MM.1S (cell line): Measurements from ENCODE around the gene MPP3.

Experiments
- DNase-seq: peaks from one replicate; pipeline ENCODE4 v3.0.0-alpha.2; 2015
- H2AFZ ChIP-seq: fragments of 300-600 bp; sonication (generic); 2 replicates; pipeline ENCODE4 v1.6.0; 2016; ENCODE audit warnings: antibody characterized with exemption, low read length
- H3F3A ChIP-seq: fragments of 300-600 bp; sonication (generic); 2 replicates; pipeline ENCODE4 v1.6.1; 2016; ENCODE audit warnings: mild to moderate bottlenecking, antibody characterized with exemption, low read length, moderate library complexity, mixed read lengths; ENCODE audit not compliant: insufficient read depth
- H3K27ac ChIP-seq: fragments of 300-600 bp; sonication (generic); 2 replicates; pipeline ENCODE4 v1.5.1; 2016; ENCODE audit warnings: mild to moderate bottlenecking, low read length
- H3K27me3 ChIP-seq: fragments of 300-600 bp; sonication (generic); replicated peaks from 2 replicates; pipeline ENCODE4 v1.6.0; 2016; ENCODE audit warnings: low read length; ENCODE audit not compliant: insufficient read depth
- H3K36me3 ChIP-seq: fragments of 300-600 bp; sonication (generic); replicated peaks from 2 replicates; pipeline ENCODE4 v1.6.1; 2016; ENCODE audit warnings: mild to moderate bottlenecking, low read length, mixed read lengths; ENCODE audit not compliant: insufficient read depth
- H3K4me1 ChIP-seq: fragments of 300-600 bp; sonication (generic); 2 replicates; pipeline ENCODE4 v1.6.1; 2016; ENCODE audit warnings: low read length, mixed read lengths
- H3K4me2 ChIP-seq: fragments of 300-600 bp; sonication (generic); 2 replicates; pipeline ENCODE4 v1.6.0; 2016; ENCODE audit warnings: low read depth, low read length
- H3K4me3 ChIP-seq: fragments of 300-600 bp; sonication (generic); 2 replicates; pipeline ENCODE4 v1.5.1; 2016; ENCODE audit warnings: low read length, mixed read lengths
- H3K79me2 ChIP-seq: fragments of 300-600 bp; sonication (generic); 2 replicates; pipeline ENCODE4 v1.6.1; 2016; ENCODE audit warnings: mixed run types, low read length, mixed read lengths
- H3K9ac ChIP-seq: fragments of 300-600 bp; sonication (generic); 2 replicates; pipeline ENCODE4 v1.6.1; 2016; ENCODE audit warnings: low read length, mixed read lengths
- H3K9me2 ChIP-seq: fragments of 300-600 bp; sonication (generic); replicated peaks from 2 replicates; pipeline ENCODE4 v1.6.1; 2016; ENCODE audit warnings: mild to moderate bottlenecking, low read length, mixed read lengths; ENCODE audit not compliant: insufficient read depth
- H3K9me3 ChIP-seq: fragments of 300-600 bp; sonication (generic); replicated peaks from 2 replicates; pipeline ENCODE4 v1.6.1; 2016; ENCODE audit warnings: mild to moderate bottlenecking, low read length, mixed read lengths; ENCODE audit not compliant: insufficient read depth
- H4K20me1 ChIP-seq: fragments of 300-600 bp; sonication (generic); 2 replicates; pipeline ENCODE4 v1.6.1; 2016; ENCODE audit warnings: mild to moderate bottlenecking, low read length, moderate library complexity, mixed read lengths; ENCODE audit not compliant: insufficient read depth
- EZH2 ChIP-seq: fragments of 300-600 bp; sonication (generic); optimal IDR thresholded peaks from 2 replicates; pipeline ENCODE3; 2017; ENCODE audit warnings: low read depth, mild to moderate bottlenecking, antibody characterized with exemption, low read length, mixed read lengths
- EZH2phosphoT487 ChIP-seq: fragments of 300-600 bp; sonication (generic); IDR thresholded peaks from 2 replicates; pipeline ENCODE4 v1.6.1; 2018; ENCODE audit warnings: antibody characterized with exemption, low read length
- TF ChIP-seq, protein P1 (sequence below): fragments of 300-600 bp; sonication (generic); IDR thresholded peaks from 2 replicates; pipeline ENCODE4 v1.5.1; 2016; ENCODE audit warnings: antibody characterized with exemption, low read length, mixed read lengths

Gene MPP3

DNA sequence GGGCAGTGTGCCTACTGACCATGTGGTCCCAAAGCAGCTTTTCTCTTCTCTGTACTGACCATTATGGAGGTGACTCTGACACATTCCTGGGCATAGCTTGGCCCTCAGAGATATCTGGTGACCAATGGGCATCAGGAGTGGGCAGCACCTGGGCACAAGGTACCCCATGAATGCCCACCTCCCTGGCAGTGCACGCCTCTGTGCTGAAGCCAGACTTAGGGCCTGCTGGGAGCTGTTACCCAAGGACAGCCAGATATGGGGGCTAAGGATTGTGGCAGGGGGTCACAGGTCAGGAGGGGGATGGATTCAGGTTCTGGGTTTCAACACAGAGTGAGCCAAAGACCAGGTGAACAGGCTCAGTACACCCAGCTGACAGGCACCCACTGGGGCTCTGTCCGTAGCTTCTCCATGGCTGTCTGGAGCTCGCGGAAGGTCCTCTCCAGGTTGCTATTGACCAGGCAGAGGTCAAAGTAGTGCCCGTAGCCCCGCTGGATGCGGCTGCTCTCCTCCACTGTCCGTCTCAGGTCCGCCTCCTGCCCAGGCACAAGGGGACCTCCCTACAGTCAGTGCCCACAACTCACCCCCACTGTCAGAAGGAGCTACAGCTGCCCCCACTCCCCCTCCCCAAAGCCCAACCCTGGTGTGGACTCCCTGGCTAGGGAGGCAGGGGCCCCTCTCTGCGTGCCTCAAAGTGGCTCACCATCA is 44.7 kb upstream of the MPP3 start:
- TF ChIP-seq, protein P1, sequence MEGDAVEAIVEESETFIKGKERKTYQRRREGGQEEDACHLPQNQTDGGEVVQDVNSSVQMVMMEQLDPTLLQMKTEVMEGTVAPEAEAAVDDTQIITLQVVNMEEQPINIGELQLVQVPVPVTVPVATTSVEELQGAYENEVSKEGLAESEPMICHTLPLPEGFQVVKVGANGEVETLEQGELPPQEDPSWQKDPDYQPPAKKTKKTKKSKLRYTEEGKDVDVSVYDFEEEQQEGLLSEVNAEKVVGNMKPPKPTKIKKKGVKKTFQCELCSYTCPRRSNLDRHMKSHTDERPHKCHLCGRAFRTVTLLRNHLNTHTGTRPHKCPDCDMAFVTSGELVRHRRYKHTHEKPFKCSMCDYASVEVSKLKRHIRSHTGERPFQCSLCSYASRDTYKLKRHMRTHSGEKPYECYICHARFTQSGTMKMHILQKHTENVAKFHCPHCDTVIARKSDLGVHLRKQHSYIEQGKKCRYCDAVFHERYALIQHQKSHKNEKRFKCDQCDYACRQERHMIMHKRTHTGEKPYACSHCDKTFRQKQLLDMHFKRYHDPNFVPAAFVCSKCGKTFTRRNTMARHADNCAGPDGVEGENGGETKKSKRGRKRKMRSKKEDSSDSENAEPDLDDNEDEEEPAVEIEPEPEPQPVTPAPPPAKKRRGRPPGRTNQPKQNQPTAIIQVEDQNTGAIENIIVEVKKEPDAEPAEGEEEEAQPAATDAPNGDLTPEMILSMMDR: no peak
- TF ChIP-seq EZH2 (no peak), EZH2phosphoT487 (no peak)
- Histone ChIP-seq H3K27me3 (0 out of 2 replicates have a peak, but pooled peaks cover 3% of the 10 kb centered on the region), H3F3A (no peaks in the 10 kb centered on the region), H3K36me3 (no peaks in the 10 kb centered on the region), H3K4me3 (no peak overlapping the region), H3K4me1 (no peaks in the 10 kb centered on the region), H4K20me1 (no peaks in the 10 kb centered on the region), H2AFZ (no peak overlapping the region), H3K9ac (no peak overlapping the region), H3K4me2 (no peak overlapping the region), H3K27ac (no peak overlapping the region), H3K9me3 (no peaks in the 10 kb centered on the region), H3K9me2 (no peaks in the 10 kb centered on the region), H3K79me2 (no peaks in the 10 kb centered on the region)
- no peak for DNase-seq

DNA sequence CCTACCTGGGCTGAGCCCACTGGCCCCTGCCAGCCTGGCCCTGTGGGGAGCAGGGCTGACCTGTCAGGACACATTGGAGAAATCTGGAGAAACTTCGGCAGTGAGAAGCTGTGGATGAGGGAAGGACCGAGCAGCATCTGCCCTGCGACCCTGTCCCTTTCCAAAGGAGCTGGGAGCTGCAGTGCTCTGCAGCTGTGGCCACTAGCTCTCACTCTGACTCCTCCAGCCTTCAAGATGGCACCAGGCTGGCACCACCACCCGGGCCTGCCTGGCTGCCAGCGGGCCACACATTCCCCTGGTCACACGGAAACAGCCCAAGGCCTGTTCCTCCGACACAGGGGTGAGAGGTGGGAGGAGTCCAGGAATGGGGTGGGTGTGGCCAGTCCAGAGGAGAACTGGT is 44.1 kb upstream of the MPP3 start:
- H3K27ac ChIP-seq: no peak overlapping the region
- H3K27me3 ChIP-seq: 0 out of 2 replicates have a peak, but pooled peaks cover 3% of the 10 kb centered on the region
- H3K9ac ChIP-seq: no peak overlapping the region
- H3K36me3 ChIP-seq: no peaks in the 10 kb centered on the region
- no peaks in the 10 kb centered on the region for H3K79me2 ChIP-seq
- TF ChIP-seq, protein P1: no peak
- no peak for TF ChIP-seq EZH2
- no peak for TF ChIP-seq EZH2phosphoT487
- no peaks in the 10 kb centered on the region for H3F3A ChIP-seq
- no peak overlapping the region for H2AFZ ChIP-seq
- no peak for DNase-seq
- no peaks in the 10 kb centered on the region for H3K4me1 ChIP-seq
- no peaks in the 10 kb centered on the region for H3K9me3 ChIP-seq
- H3K4me2 ChIP-seq: no peak overlapping the region
- no peaks in the 10 kb centered on the region for H3K9me2 ChIP-seq
- no peak overlapping the region for H3K4me3 ChIP-seq
- no peaks in the 10 kb centered on the region for H4K20me1 ChIP-seq

DNA sequence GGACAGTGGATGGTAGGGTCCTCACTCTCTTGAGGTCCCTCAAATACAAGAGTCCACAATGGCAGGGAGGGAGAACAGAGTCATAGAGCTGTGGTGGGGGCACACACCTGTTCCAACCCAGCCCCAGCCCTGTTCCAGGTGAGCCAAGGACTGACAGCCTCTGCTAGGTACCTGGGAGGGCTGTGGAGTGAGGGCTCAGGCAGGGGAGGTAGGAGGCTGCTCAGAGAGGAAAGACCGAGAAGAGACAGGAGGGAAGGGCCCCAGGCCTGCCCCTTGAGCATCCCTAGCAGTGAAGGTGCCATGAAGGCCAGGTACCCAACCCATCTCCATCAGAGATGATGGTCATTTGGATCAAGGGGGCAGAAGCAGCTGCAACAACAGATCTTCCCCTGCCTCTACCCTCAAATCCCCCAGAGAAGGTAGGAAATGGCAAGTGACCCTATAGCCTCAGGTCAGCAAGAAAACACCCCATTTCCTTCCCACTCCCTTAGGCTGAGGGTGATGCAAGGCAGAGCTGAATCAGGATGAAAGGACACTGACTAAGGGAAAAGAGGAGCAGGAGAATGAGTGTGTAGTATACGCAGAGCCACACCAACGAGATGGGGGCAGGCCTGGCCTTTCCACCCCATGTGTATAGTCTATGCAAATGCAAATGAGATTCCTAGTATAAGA is 42.7 kb upstream of the MPP3 start:
- Histone ChIP-seq H3K4me1 (no peaks in the 10 kb centered on the region), H3K36me3 (no peaks in the 10 kb centered on the region), H3K27ac (no peak overlapping the region), H2AFZ (no peak overlapping the region), H3K79me2 (no peaks in the 10 kb centered on the region), H3K4me2 (no peak overlapping the region), H3K4me3 (no peak overlapping the region), H3K9me2 (no peaks in the 10 kb centered on the region), H3K27me3 (peaks cover 3% of the 10 kb centered on the region; the same call in 1 of the 2 replicates), H4K20me1 (no peaks in the 10 kb centered on the region), H3K9ac (no peak overlapping the region), H3F3A (no peaks in the 10 kb centered on the region), H3K9me3 (no peaks in the 10 kb centered on the region)
- no peak for DNase-seq
- TF ChIP-seq EZH2phosphoT487: no peak
- TF ChIP-seq, protein P1: no peak
- no peak for TF ChIP-seq EZH2
